Measurements from ENCODE around the gene TMEM213.

DNA sequence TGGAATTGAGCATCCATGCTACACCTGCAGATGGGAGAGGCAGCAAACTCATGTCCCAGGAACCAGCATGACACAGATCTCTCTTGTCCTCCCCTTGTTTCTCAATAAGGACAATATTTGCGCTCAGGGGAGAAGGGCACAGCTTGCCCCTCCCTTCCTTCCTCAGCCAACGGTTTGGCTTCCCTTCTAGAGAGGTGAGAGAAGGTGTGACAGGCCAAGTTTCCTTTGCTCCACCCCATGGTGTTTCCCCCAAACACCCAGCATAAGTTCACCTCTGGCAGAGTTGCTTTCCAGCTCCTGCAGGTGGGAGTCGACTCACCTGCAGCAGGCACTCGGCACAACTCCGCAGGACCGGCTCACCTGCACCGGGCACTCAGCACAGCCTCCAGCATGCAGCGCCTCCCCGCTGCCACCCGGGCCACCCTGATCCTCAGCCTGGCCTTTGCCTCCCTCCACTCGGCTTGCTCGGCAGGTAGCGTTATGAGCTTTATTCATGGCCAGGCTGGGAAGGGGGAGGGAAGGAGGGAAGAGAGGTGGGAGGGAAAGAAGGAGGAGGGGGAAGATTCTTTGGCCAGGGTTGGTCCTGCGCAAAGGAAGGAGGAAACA is at the start of gene TMEM213, which contains the start of gene ATP6V0A4:
- TF ChIP-seq GATA3 (IDR thresholded peaks at IDR 0.05; ENCODE audit: low read depth, low read length) (no peak), GATA2 (IDR thresholded peaks at IDR 0.05; ENCODE audit: low read depth, low read length) (no peak)

All from SH-SY5Y (cell line).